ENCODE results near the gene RBM26. TPM values are rescaled to one million over a fixed set of nuclear protein-coding genes. Genes with fewer than 3 reads are reported as not detected.

RBM26 gene
- total and polyA plus RNA-seq, 8 donors: 6.1 to 76.9 (median 28.1) TPM

DNA sequence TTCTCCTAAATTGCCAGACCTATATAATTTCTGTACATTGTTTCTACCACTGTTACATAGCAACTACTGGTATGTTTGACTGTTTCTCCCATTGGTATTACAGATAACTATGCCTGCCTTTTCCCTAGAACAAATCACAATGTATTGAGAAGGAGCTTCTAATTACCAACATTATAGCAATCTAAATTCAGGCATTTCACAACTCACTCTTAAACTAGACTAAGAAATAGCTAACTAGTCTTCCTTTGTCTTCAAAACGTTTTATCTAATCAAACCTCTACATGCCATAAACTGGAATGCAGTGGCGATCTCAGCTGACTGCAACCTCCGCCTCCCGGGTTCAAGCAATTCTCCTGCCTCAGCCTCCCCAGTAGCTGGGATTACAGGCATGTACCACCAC lies 18.2 kb downstream of the RBM26 start:
- peaks cover 25 to 67% (median 51%) of the 10 kb centered on the region in 4 donors for H3K4me1 ChIP-seq

DNA sequence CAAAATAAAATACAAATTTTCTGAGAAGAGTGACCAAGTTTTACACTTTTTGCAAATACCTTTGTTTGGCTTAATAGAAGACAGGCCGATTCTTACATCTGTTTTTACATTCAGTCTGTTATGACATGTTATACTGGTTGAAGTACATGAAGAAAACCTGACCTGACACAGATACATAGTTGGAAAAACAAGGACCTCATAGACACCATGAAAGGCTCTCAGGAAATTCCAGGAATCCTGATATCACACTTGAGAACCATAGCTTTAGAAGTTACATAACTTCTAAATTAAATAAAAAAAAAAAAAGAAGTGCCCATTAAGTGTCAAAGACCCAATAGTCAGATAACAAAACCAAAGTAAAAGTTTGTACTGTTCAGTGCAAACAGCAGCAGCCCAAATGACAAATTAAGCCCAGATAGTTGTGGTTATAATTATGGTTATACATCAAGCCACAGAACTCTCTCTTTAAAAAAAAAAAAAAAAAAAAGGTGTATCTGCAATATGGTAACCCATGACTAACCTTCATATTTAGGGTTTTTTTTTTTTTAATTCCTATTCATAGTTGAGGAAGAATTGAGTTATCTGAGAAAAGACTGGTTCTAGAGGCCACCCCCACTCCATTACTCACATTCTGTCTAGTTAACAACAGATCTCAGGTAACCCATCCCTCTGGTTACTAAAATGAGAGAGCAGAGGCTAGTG lies 19.8 kb downstream of the RBM26 start:
- intact Hi-C loops (cut with DNase I; ENCODE audit: low total_unique reads): no loop called here
- H3K36me3 ChIP-seq: peaks cover 0 to 6% (median 0%) of the 10 kb centered on the region in 4 donors
- DNase-seq: no peak
- no peaks in the 10 kb centered on the region for H3K9me3 ChIP-seq
- H3K27ac ChIP-seq: no peak overlapping the region
- H3K27me3 ChIP-seq: no peaks in the 10 kb centered on the region
- peaks cover 27 to 76% (median 49%) of the 10 kb centered on the region in 4 donors for H3K4me1 ChIP-seq
- TF ChIP-seq, protein P1, sequence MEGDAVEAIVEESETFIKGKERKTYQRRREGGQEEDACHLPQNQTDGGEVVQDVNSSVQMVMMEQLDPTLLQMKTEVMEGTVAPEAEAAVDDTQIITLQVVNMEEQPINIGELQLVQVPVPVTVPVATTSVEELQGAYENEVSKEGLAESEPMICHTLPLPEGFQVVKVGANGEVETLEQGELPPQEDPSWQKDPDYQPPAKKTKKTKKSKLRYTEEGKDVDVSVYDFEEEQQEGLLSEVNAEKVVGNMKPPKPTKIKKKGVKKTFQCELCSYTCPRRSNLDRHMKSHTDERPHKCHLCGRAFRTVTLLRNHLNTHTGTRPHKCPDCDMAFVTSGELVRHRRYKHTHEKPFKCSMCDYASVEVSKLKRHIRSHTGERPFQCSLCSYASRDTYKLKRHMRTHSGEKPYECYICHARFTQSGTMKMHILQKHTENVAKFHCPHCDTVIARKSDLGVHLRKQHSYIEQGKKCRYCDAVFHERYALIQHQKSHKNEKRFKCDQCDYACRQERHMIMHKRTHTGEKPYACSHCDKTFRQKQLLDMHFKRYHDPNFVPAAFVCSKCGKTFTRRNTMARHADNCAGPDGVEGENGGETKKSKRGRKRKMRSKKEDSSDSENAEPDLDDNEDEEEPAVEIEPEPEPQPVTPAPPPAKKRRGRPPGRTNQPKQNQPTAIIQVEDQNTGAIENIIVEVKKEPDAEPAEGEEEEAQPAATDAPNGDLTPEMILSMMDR (IDR thresholded peaks at IDR 0.05): no peak
- TF ChIP-seq POLR2A (IDR thresholded peaks at IDR 0.05): no peak
- TF ChIP-seq POLR2AphosphoS5 (IDR thresholded peaks at IDR 0.05): no peak
- no peak for TF ChIP-seq EP300 (IDR thresholded peaks at IDR 0.05)
- no peak overlapping the region for H3K4me3 ChIP-seq
- WGBS, 5 donors: 74 to 84% (median 79%) methylated on average over 1 of the region's 1 CpG

More for the DNA sequence above, 18.2 kb downstream of the RBM26 start:
- Histone ChIP-seq H3K27ac (no peak overlapping the region), H3K27me3 (no peaks in the 10 kb centered on the region), H3K9me3 (no peaks in the 10 kb centered on the region), H3K4me3 (no peak overlapping the region), H3K36me3 (peaks cover 0 to 6% (median 0%) of the 10 kb centered on the region in 4 donors)
- 73 to 83% (median 79%) methylated on average over 4 of the region's 4 CpGs for WGBS, 5 donors
- intact Hi-C loops (cut with DNase I; ENCODE audit: low total_unique reads): no loop called here
- TF ChIP-seq POLR2AphosphoS5 (IDR thresholded peaks at IDR 0.05): no peak
- TF ChIP-seq, protein P1 (IDR thresholded peaks at IDR 0.05): no peak
- no peak for TF ChIP-seq POLR2A (IDR thresholded peaks at IDR 0.05)
- no peak for TF ChIP-seq EP300 (IDR thresholded peaks at IDR 0.05)
- DNase-seq: no peak

DNA sequence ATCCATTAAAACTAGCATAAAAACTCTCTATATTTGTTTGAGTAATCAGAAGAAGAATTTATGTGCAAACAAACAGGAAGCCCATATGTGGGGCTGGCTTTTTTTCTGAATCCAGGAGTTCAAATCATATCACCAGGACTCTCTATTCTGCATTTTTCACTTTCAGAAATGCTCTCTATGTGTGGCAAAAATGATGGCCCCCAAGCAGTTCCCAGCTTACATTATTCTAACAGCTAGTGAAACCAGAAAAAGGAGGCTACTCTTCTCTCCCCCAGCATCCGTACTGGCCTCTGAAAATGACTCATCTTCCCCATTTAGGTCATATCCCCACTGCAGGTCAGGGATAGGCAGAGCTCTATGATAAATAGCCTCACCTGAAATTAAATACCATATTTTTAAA lies 20.4 kb downstream of the RBM26 start:
- peaks cover 23 to 76% (median 49%) of the 10 kb centered on the region in 4 donors for H3K4me1 ChIP-seq

DNA sequence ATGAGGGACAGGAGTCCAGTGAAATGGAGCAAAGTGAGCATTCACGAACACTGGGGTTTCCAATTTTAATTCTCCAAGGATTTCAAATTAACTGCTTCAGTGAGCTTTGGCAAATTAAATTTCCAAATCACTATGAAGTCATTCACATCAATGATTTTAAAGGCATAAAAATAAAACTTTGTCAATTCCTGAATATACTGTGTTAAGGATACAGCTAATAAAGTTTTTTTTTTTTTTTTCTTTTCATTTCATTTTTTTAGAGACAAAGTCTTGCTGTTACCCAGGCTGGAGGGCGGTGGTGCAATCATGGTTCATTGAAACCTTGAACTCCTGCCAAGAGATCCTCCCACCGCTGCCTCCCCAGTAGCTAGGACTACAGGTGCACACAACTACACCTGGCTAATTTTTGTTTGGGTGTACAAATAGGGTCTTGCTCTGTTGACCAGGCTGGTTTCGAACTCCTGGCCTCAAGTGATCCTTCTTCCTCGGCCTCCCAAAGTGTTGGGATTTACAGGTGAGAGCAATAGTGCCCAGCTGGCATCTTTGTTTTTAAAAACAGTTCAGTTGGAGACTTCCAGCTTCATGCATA lies 21.9 kb downstream of the RBM26 start:
- H3K9me3 ChIP-seq: no peaks in the 10 kb centered on the region
- H3K27me3 ChIP-seq: no peaks in the 10 kb centered on the region
- H3K4me1 ChIP-seq: peaks cover 19 to 68% (median 49%) of the 10 kb centered on the region in 4 donors
- peaks cover 0 to 6% (median 0%) of the 10 kb centered on the region in 4 donors for H3K36me3 ChIP-seq
- H3K4me3 ChIP-seq: no peak overlapping the region
- WGBS, 5 donors: 95 to 98% (median 97%) methylated on average over 5 of the region's 5 CpGs
- no peak for DNase-seq
- TF ChIP-seq POLR2A (IDR thresholded peaks at IDR 0.05) (no peak), POLR2AphosphoS5 (IDR thresholded peaks at IDR 0.05) (no peak)
- intact Hi-C loops (cut with DNase I; ENCODE audit: low total_unique reads): no loop called here
- H3K27ac ChIP-seq: no peak overlapping the region

More for the DNA sequence above, 20.4 kb downstream of the RBM26 start:
- DNase-seq: no peak
- intact Hi-C loops (cut with DNase I; ENCODE audit: low total_unique reads): no loop called here
- Histone ChIP-seq H3K9me3 (no peaks in the 10 kb centered on the region), H3K36me3 (peaks cover 0 to 6% (median 0%) of the 10 kb centered on the region in 4 donors), H3K27ac (no peak overlapping the region), H3K27me3 (no peaks in the 10 kb centered on the region), H3K4me3 (no peak overlapping the region)
- no peak for TF ChIP-seq POLR2A (IDR thresholded peaks at IDR 0.05)
- WGBS, 5 donors: 52 to 74% (median 61%) methylated on average over 1 of the region's 1 CpG

DNA sequence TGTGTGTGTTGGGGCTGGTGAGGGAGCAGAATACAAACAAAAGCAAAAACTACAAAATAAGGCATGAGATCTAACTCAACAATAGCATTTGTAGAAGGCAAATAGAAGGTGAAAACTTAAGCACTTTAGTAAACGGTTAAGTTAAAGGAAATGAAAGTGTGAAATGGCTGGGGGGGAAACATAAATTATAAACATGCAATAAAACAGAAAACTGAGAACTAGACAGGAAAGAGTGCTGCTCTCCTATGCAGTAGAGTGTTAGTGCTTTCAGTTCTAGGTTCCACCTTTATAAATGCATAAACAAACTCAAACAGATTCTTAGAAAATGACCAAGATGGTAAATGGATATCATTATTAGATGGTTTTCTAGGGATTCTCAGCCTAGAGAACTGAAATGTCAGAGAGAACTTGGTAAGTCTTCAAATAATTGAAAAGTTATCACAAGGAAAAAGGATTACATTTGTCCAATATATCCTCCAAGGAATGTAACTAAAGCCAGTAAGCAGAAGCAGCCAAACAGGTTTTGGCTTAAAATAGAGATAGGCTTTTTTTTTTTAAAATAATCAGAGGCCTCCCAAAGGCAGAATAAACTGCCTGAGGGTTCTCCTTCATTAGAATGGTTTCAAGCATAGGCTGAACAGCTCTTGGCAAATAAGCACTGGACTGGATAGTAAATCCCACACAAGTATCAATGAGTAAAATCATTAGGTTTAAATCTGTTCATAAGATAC lies 23.3 kb downstream of the RBM26 start:
- peaks cover 0 to 15% (median 10%) of the 10 kb centered on the region in 4 donors for H3K36me3 ChIP-seq
- 41 to 60% (median 50%) methylated on average over 1 of the region's 1 CpG for WGBS, 5 donors
- no peak for DNase-seq
- no peaks in the 10 kb centered on the region for H3K9me3 ChIP-seq
- H3K4me3 ChIP-seq: no peak overlapping the region
- peaks cover 19 to 58% (median 44%) of the 10 kb centered on the region in 4 donors for H3K4me1 ChIP-seq
- intact Hi-C loops (cut with DNase I; ENCODE audit: low total_unique reads): no loop called here
- peak overlapping the region in 1 of 5 donors; percentile 16 for H3K27ac ChIP-seq
- H3K27me3 ChIP-seq: no peaks in the 10 kb centered on the region
- TF ChIP-seq, protein P1 (IDR thresholded peaks at IDR 0.05): no peak
